CD4-positive, alpha-beta T cell treated with Interleukin-6 at 100 ng/mL for 8 hours (primary cell): ENCODE measurements around the gene MED17.
"Not testable (repeated sequence)": the region's sequence is repeated elsewhere in the genome, so short reads cannot be mapped to it uniquely, and the experiment has no call there.

Experiments used
- DNase-seq: peaks from one replicate; pipeline ENCODE4 v3.0.0-alpha.2; 2020; ENCODE audit warnings: mixed read lengths, low spot score

MED17 gene, protein sequence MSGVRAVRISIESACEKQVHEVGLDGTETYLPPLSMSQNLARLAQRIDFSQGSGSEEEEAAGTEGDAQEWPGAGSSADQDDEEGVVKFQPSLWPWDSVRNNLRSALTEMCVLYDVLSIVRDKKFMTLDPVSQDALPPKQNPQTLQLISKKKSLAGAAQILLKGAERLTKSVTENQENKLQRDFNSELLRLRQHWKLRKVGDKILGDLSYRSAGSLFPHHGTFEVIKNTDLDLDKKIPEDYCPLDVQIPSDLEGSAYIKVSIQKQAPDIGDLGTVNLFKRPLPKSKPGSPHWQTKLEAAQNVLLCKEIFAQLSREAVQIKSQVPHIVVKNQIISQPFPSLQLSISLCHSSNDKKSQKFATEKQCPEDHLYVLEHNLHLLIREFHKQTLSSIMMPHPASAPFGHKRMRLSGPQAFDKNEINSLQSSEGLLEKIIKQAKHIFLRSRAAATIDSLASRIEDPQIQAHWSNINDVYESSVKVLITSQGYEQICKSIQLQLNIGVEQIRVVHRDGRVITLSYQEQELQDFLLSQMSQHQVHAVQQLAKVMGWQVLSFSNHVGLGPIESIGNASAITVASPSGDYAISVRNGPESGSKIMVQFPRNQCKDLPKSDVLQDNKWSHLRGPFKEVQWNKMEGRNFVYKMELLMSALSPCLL

GRCh38 chr11:93784145-93784934 is at the start of gene MED17:
Gene MED17 (plus strand): TSS chr11:93784282. CDS start chr11:93784514, 232 bp downstream.
- peak; percentile 87 for DNase-seq

DNA sequence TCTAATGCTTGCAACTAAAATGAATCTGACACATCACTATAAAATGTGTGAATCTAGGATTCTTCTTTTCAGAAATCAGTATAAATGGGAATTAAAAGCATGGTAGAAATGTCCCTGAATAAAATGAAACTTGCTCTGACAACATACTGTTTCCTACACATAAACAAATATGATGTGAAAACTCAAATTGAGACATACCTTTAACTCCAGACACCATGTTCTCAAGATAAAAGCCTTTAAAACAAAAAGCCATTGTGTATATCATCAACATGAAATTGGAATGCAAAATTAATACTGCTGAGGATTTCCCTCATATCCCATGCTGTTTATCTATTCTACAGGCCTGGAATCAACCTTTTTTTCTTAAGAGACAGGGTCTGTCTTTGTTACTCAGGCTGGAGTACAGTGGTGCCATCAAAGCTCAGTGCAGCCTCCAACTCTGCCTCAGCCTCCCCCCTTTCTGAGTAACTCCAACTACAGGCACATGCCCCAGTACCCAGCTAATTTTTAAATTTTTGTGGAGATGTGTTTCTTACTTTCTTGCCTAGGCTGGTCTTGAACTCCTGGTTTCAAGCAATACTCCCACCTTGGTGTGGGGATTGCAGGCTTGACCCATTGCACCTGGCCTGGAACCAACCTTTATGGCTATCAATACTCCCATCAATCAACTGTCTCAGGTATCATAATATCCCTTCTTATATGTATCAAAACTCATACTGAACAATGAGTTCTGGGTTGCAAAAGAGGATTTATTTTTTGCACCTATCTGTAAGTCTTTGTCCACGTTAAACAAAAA is 49.5 kb upstream of the MED17 start:
- no peak for DNase-seq

- DNase-seq = no peak
Measured at GRCh38 chr11:93735627-93736026, 48.5 kb upstream of the MED17 start.

- no peak for DNase-seq
Measured at GRCh38 chr11:93736129-93736528, 48.0 kb upstream of the MED17 start.

DNA sequence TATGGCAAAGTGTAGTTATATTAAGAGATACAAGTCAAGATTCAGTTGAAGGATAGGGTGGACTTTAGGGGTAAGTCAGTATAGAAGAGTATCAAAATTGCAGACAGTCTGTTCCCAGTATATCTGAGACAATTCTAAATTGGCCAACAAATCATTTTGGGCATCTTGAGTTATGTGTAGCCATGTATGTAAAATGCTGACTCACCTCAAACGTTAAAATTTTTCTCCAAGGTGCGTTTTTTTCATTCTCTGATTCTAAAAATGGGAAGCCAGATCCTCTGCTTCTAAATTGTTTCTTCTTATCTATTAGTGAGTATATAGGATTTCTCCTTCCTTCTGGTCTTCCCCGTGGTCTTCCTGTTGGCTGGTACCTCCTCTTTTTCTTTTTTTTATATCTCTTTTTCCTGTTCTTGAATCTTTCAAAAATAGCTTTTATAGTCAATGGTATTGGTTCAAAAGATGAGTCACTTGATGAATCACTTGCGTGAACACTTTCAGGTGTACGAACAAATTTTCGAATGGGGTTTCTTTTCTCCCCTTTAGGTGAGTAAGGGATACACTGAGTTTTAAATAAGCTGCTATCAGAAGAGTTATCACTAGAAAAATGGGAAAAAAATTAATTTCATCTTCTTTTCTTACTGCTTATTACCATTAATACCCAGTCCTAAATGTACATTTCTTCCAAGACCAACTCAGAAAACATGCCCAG is 46.0 kb upstream of the MED17 start:
- DNase-seq = peak; percentile 23

GRCh38 chr11:93738647-93739081 is 45.4 kb upstream of the MED17 start:
- DNase-seq = no peak

DNA sequence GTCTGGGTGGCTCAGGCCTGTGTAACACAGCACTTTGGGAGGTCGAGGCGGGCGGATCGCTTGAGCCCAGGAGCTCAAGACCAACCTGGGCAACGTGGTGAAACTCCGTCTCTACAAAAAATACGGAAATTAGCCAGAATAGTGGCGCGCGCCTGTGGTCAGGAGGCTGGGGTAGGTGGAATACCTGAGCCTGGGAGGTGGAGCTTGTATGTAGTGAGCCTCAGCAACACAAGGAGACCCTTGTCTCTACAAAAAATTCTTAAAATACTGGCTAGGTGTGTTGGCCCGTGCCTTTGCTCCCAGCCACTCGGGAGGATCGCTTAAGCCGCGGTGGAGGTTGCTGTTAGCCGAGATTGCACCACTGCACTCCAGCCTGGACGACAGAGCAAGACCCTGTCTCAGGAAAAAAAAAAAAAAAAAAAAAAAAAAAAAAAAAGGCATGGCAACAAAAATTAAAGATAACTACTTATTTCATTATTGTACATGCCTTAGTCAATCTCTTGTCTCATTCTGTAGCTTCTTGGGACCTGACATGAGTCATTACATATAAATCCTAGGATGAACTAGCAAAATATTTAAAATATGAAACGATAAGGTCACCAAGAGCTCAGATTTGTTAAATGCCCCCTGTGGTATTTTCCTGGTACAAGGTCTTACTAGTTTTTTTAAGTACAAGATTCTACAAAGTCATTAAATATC is 43.9 kb upstream of the MED17 start:
- DNase-seq = peak; percentile 7

- DNase-seq = peak; percentile 46
Measured at GRCh38 chr11:93740730-93741093, 43.4 kb upstream of the MED17 start.

DNA sequence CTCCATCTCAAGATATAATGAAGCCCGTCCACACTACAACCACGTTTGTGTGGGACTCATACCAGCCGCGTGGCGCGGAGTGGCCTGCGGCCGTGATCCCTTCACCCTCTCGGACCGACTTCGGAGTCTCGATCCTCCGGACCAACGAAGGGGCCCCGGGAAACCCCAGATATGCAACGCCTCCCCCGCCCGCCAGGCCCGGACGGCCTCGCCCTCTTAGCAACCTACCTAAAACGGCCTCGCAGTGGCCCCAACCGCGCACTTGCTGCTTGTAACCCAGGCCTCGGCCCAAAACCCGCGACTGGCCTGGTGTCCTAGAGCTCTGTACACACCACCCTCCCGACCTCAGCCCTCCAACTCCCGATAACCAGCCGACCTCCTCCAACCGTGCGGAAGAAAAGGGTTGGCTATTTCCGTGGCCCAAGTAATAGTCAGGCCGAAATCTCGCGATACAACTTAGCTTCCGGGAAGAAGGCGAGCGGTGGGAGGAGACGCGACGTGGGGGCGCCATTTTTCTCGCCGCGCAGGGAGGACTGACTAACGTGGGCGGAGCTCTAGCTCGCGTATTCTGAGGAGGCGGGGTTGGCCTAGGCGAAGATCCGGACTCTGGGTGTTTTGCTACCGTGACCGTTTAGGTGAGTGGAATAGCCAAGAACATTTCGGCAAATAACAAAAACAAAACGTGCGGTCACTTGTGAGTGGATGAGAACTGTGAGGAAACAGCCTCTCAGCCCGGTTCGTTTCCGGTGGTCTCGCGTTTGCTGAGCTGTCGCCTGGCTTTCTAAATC is 42.8 kb upstream of the MED17 start, which contains the start of the genes C11orf54 and TAF1D:
C11orf54 (plus strand) TSS at position 579 of the 788 bp plus-strand sequence. CDS start 5,722 bp downstream, outside the sequence.
TAF1D (minus strand) TSS at position 402 of the 788 bp plus-strand sequence. CDS start 2,191 bp downstream, outside the sequence.
- DNase-seq = peak; percentile 97

GRCh38 chr11:93741882-93742226 is 42.2 kb upstream of the MED17 start:
- DNase-seq = no peak

DNA sequence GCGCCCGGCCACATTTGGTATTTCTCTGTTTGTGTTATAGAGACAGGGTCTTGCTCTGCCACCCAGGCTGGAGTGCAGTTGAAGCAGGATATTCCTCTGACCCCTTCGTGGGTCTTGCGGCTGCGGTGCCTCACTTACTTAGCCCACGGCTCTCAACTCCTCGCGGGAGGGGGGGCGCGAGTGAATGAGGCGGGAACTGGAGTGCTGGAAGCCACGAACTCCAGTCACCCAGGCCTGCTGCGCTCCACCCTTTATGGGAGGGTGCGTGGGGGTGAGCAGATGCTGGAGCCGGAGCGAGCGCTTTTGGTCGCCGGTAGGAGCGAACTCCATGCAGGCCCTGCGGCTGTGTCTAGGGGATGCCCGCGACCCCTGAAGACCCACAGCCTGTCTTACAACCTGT is 40.8 kb upstream of the MED17 start:
- DNase-seq = no peak

GRCh38 chr11:93744669-93745004 is 39.4 kb upstream of the MED17 start:
- DNase-seq = no peak

DNA sequence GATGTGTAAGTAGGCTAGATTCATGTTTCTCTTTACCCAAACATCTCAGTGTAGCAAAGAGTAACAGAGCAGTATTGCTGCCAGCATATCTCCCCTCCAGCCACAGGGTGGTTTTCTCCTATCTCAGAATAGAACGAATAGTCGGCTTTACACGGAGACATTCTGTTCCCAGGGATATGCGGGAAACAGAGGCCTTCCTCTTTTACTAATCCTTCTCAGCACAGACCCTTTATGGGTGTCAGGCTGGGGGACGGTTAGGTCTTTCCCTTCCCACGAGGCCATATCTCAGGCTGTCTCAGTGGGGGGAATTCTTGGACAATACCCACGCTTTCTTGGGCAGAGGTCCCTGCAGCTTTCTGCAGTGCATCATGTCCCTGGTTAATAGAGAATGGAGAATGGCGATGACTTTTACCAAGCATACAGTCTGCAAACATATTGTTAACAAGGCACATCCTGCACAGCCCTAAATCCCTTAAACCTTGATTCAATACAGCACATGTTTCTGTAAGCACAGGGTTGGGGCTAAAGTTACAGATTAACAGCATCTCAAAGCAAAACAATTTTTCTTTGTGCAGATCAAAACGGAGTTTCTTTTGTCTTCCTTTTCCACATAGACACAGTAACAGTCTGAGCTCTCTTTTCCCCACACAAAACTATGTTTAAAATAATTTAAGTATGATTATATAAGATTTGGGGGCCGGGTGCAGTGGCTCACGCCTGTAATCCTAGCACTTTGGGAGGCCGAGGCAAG is 38.9 kb upstream of the MED17 start:
- DNase-seq = not testable (repeated sequence)

DNA sequence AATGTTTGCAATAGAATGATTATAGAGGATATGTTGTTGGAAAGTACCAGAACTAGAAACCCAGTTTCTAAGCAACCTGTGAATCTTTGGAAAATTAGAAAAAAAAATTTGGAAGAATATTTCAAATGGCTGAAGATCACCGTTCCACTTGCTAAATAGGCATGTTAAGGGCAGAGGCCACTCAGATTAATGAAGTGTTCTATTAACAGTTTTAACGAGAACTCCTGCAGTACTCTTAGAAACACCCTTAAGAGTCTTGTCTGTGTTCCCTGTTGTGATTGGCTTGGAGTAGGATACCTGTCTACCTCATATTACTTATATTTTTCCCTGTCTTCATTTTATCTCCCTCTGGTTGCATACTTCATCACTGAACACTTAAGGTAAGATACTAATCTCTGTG is 38.0 kb upstream of the MED17 start:
- no peak for DNase-seq

- DNase-seq = no peak
Measured at GRCh38 chr11:93747122-93747521, 37.0 kb upstream of the MED17 start.

DNA sequence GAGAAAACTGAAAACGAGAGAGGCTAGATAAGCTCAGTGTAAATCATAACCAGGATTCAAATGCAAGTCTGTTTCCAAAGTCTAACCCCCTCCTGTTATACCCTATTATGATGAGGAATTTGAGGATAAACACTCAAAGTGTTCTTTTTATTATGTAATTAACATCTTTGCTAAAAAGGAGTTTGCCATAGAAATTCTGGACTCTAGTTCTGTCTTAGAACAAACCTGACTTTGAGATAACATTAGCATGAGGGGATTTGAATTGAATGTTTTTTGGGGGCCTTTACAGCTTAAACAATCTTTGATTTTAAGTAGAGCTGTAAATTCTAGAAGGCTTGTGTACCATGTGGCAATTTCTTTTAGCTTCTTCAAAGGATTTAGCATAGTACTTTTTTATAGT is 33.1 kb upstream of the MED17 start:
- DNase-seq = no peak

DNA sequence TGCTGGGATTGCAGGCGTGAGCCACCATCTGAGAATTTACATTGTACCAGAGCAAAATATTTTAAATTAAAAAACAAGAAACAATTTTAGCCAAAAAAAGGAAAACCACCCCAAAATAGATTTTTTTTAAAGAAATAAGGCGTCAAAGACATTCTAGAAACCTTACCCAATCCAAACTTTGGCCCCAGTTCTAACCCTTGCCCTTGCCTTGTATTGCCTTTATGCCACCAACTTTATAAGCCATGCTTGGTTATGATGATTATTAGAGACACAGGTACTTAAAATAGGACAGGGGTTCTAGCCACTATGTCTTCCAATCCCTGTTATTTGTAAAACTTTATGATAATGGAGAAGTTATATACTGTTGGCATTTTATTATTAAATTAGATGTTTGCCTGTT is 30.8 kb upstream of the MED17 start:
- no peak for DNase-seq

GRCh38 chr11:93756748-93757147 is 27.3 kb upstream of the MED17 start:
- DNase-seq = no peak

DNA sequence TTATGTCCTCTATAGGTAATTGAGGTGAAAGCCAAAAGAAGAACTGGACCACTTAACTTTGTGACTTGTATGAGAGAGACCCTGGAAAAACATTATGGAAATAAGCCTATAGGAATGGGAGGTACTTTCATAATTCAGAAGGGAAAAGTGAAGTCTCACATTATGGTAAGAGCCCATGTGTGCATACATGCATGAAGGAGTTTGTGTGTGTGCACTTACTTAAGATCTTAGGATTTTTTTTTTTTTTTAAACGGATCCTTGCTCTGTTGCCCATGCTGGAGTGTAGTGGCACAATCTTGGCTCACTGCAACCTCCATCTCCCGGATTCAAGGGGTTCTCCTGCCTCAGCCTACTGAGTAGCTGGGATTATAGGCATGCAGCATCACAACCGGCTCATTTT is 26.8 kb upstream of the MED17 start:
- no peak for DNase-seq
